ENCODE data around the gene EID3.

Gene EID3

GRCh38 chr12:104337030-104337558 lies 33.6 kb downstream of the EID3 start:
- no peak for DNase-seq (ENCODE audit: low read depth)

- DNase-seq (ENCODE audit: low read depth), result no peak
Observed at GRCh38 chr12:104339663-104340062, 36.1 kb downstream of the EID3 start.

GRCh38 chr12:104340177-104340576 lies 36.6 kb downstream of the EID3 start:
- DNase-seq (ENCODE audit: low read depth), result no peak

- no peak for DNase-seq (ENCODE audit: low read depth)
Observed at GRCh38 chr12:104340925-104341611, 37.5 kb downstream of the EID3 start.

- DNase-seq (ENCODE audit: low read depth), result no peak
Observed at GRCh38 chr12:104342147-104342546, 38.6 kb downstream of the EID3 start.

GRCh38 chr12:104342635-104343249 lies 39.2 kb downstream of the EID3 start:
- no peak for DNase-seq (ENCODE audit: low read depth)

GRCh38 chr12:104344682-104345081 lies 41.1 kb downstream of the EID3 start:
- no peak for DNase-seq (ENCODE audit: low read depth)

- DNase-seq (ENCODE audit: low read depth), result no peak
Observed at GRCh38 chr12:104345234-104346066, 41.9 kb downstream of the EID3 start.

GRCh38 chr12:104347374-104348075 lies 44.0 kb downstream of the EID3 start:
- DNase-seq (ENCODE audit: low read depth), result no peak

- no peak for DNase-seq (ENCODE audit: low read depth)
Observed at GRCh38 chr12:104348283-104348993, 44.9 kb downstream of the EID3 start.

GRCh38 chr12:104348994-104349494 lies 45.5 kb downstream of the EID3 start:
- DNase-seq (ENCODE audit: low read depth), result no peak

GRCh38 chr12:104350211-104351056 lies 46.9 kb downstream of the EID3 start:
- no peak for DNase-seq (ENCODE audit: low read depth)

- no peak for DNase-seq (ENCODE audit: low read depth)
Observed at GRCh38 chr12:104351057-104351983, 47.8 kb downstream of the EID3 start.

GRCh38 chr12:104352106-104352713 lies 48.7 kb downstream of the EID3 start:
- DNase-seq (ENCODE audit: low read depth), result no peak

- no peak for DNase-seq (ENCODE audit: low read depth)
Observed at GRCh38 chr12:104353012-104353981, 49.8 kb downstream of the EID3 start.

- DNase-seq (ENCODE audit: low read depth), result no peak
Observed at GRCh38 chr12:104354167-104354867, 50.8 kb downstream of the EID3 start.

Data from T follicular helper cell (primary cell).